Activated CD8-positive, alpha-beta T cell treated with anti-CD3 and anti-CD28 coated beads for 36 hours (primary cell): Measurements from ENCODE around the gene OPCML. TPM values are rescaled to one million over a fixed set of nuclear protein-coding genes. Genes with fewer than 3 reads are reported as not detected.

Source experiments
- ATAC-seq: fragments of 200-7000 bp; cut with Tn5 transposase; one replicate; pipeline ENCODE4 v1.10.0; 2021; ENCODE audit warnings: mild to moderate bottlenecking, moderate library complexity
- CTCF ChIA-PET: fragments of 350-600 bp; sonication (Branson Sonifier 250); formaldehyde crosslinking; loops from one replicate; lab custom pipeline; 2021; ENCODE audit warnings: antibody characterized with exemption; lab: Charles Lee
- POLR2A ChIA-PET: fragments of 350-600 bp; sonication (Branson Sonifier 250); formaldehyde crosslinking; loops from one replicate; lab custom pipeline; 2021; ENCODE audit warnings: antibody characterized with exemption; lab: Charles Lee
- DNase-seq: peaks from one replicate; pipeline ENCODE4 v3.0.0-alpha.2; 2020
- H3K27ac Mint-ChIP-seq: one replicate; pipeline ENCODE4 v1.8.0; 2021; ENCODE audit warnings: mild to moderate bottlenecking, mixed read lengths
- H3K27me3 Mint-ChIP-seq: one replicate; pipeline ENCODE4 v1.8.0; 2021; ENCODE audit warnings: mixed read lengths
- H3K36me3 Mint-ChIP-seq: one replicate; pipeline ENCODE4 v1.8.0; 2021; ENCODE audit warnings: low read depth, mixed read lengths
- H3K4me1 Mint-ChIP-seq: one replicate; pipeline ENCODE4 v1.8.0; 2021; ENCODE audit warnings: low read depth, mixed read lengths
- H3K4me3 Mint-ChIP-seq: one replicate; pipeline ENCODE4 v1.8.0; 2021; ENCODE audit warnings: mild to moderate bottlenecking, moderate library complexity, mixed read lengths
- H3K9me3 Mint-ChIP-seq: one replicate; pipeline ENCODE4 v1.8.0; 2021; ENCODE audit warnings: mixed read lengths
- intact Hi-C: fragments of 100-400 bp; cut with micrococcal nuclease; formaldehyde crosslinking; loops from one replicate; pipeline ENCODE4 v1.10.0; 2022
- total RNA-seq, 2 experiments: library from RNA; stranded (reverse); gene quantifications; one replicate each; pipeline ENCODE4 v1.2.3, GENCODE V29; 2021
- TF ChIP-seq, protein P1 (sequence below): fragments of 200-600 bp; IDR thresholded peaks from one replicate; pipeline ENCODE4 v1.8.0; 2022; ENCODE audit warnings: antibody characterized with exemption, mild to moderate bottlenecking

Gene OPCML
- total RNA-seq, 2 experiments from 2014 or later: not detected

DNA sequence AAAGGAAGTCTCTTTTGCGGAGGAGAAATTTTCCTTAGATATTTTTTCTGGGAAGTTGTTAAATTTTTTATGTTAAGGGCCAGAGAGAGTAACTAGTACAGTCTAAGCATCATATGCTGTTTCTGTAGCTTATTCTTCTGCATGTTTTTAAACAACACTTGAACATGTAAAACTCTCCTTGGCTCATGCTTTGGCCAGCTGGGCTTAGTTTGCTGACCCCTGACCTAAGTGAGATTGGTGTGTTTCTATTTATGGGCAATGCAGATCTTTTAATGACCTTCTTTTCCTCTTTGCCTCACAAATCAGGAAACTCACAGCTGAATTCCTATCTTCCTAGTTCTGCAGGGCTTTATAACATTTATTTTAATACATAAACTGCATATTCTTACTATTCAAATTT lies 942.5 kb downstream of the OPCML start:
- ChIA-PET CTCF (no interaction called here), POLR2A (no interaction called here)
- peaks cover 4% of the 10 kb centered on the region for H3K27me3 Mint-ChIP-seq
- TF ChIP-seq, protein P1, sequence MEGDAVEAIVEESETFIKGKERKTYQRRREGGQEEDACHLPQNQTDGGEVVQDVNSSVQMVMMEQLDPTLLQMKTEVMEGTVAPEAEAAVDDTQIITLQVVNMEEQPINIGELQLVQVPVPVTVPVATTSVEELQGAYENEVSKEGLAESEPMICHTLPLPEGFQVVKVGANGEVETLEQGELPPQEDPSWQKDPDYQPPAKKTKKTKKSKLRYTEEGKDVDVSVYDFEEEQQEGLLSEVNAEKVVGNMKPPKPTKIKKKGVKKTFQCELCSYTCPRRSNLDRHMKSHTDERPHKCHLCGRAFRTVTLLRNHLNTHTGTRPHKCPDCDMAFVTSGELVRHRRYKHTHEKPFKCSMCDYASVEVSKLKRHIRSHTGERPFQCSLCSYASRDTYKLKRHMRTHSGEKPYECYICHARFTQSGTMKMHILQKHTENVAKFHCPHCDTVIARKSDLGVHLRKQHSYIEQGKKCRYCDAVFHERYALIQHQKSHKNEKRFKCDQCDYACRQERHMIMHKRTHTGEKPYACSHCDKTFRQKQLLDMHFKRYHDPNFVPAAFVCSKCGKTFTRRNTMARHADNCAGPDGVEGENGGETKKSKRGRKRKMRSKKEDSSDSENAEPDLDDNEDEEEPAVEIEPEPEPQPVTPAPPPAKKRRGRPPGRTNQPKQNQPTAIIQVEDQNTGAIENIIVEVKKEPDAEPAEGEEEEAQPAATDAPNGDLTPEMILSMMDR: no peak
- no peaks in the 10 kb centered on the region for H3K36me3 Mint-ChIP-seq
- no peak overlapping the region for H3K27ac Mint-ChIP-seq
- H3K4me1 Mint-ChIP-seq: no peaks in the 10 kb centered on the region
- H3K4me3 Mint-ChIP-seq: no peak overlapping the region
- intact Hi-C loops: no loop called here
- no peak for DNase-seq
- no peak for ATAC-seq
- no peaks in the 10 kb centered on the region for H3K9me3 Mint-ChIP-seq

DNA sequence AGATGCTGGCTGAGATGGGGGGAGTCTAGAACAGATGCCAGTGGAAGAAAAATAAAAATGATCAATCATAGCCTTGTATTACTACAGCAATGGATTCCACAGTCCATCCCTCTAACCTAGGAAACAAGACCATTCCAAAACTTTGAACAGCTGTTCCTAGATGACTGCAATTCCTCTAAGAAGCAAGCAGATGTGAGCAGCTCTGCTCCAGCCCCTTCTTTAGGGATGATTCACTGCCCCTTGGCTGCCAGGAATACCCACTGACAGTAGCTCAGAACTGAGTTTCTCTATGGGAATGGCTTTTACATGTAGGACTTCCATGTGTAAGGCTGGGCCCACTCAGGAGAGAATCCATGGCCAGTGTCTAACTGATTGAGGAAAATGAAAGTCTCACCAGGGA lies 943.9 kb downstream of the OPCML start:
- no peaks in the 10 kb centered on the region for H3K4me1 Mint-ChIP-seq
- no peaks in the 10 kb centered on the region for H3K9me3 Mint-ChIP-seq
- no peak overlapping the region for H3K27ac Mint-ChIP-seq
- TF ChIP-seq, protein P1: no peak
- POLR2A ChIA-PET: no interaction called here
- no peaks in the 10 kb centered on the region for H3K36me3 Mint-ChIP-seq
- peaks cover 4% of the 10 kb centered on the region for H3K27me3 Mint-ChIP-seq
- CTCF ChIA-PET: no interaction called here
- no peak for DNase-seq
- no peak for ATAC-seq
- intact Hi-C loops: no loop called here
- H3K4me3 Mint-ChIP-seq: no peak overlapping the region

DNA sequence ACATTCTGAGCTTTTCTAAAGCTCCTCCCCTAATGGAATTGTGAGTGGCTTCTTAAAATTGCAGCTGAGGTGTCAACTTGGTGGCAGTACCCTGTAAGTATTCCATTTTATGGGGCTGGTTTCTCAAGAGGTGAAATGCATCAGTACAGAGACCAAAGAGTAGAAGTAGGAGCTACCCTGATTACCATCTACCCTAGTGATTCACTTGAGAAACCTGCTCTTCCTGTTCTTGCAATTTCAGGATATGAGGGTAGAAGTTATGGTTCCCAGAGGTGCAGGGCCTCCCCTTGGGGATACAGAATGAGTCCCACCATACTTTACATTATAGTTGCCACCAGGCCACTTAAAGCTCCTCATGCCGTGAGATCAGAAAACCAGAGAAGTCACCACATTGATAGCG lies 944.6 kb downstream of the OPCML start:
- ATAC-seq (no peak), DNase-seq (no peak)
- Mint-ChIP-seq H3K27ac (no peak overlapping the region), H3K4me3 (no peak overlapping the region), H3K4me1 (no peaks in the 10 kb centered on the region), H3K9me3 (no peaks in the 10 kb centered on the region), H3K36me3 (no peaks in the 10 kb centered on the region), H3K27me3 (peaks cover 4% of the 10 kb centered on the region)
- ChIA-PET CTCF (no interaction called here), POLR2A (no interaction called here)
- intact Hi-C loops: no loop called here
- TF ChIP-seq, protein P1: no peak

DNA sequence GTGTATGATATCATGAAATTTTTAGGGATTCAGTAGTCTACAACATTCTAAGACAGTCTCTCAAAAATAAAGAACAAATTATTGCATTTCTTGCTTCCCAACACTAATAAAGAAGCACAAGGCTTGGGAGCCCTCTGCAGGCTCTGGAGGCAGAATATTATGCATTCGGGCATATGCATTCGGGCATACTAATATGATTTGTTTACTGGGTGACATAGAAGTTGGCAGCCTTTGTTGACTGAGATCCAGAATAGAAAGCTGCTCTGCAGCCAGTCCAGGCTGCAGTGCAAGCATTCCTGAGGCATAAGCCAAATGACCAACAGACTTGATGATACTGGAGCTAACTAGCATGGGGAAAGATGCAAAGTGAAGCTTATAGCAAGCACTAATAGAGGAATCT lies 945.5 kb downstream of the OPCML start:
- ATAC-seq (no peak), DNase-seq (no peak)
- Mint-ChIP-seq H3K27me3 (peaks cover 1% of the 10 kb centered on the region), H3K36me3 (no peaks in the 10 kb centered on the region), H3K9me3 (no peaks in the 10 kb centered on the region), H3K4me1 (no peaks in the 10 kb centered on the region), H3K4me3 (no peak overlapping the region), H3K27ac (no peak overlapping the region)
- ChIA-PET POLR2A (no interaction called here), CTCF (no interaction called here)
- TF ChIP-seq, protein P1: no peak
- intact Hi-C loops: no loop called here

DNA sequence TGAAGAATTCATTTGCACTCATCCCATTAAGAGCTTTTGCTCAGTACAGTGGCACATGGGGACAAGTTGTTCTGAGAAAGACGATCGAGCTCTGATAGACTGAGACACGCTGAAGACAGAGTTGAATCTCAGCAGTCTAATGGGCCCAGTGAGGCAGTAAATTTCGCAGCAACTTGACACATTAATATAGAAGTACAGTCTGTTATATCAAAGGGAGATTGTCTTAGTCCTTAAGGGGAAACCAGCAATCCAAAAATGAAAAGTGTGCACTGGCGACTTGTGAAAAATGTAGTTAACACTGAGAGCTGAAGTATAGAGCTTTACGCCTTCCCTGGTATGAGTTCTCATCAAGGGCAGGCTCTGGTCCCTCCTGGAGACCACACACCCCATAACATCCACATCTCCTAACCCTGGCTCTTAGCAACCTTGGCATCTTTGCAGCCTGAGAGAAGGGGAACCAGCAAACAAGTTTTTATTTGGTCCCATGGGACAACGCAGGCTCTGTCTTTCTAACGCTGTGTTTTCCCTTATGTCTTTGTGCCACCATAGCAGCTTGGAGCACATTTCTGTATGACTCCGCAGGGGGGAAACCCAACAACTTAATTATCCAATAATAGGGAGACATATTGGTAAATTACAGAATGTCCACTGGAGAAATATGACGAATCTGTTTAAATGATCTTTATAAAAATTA lies 952.5 kb downstream of the OPCML start:
- ATAC-seq: no peak
- Mint-ChIP-seq H3K4me1 (no peaks in the 10 kb centered on the region), H3K4me3 (no peak overlapping the region), H3K27me3 (no peaks in the 10 kb centered on the region), H3K27ac (no peak overlapping the region), H3K9me3 (peaks cover 5% of the 10 kb centered on the region), H3K36me3 (no peaks in the 10 kb centered on the region)
- no peak for DNase-seq
- ChIA-PET CTCF (no interaction called here), POLR2A (no interaction called here)
- TF ChIP-seq, protein P1: no peak
- intact Hi-C loops: no loop called here
